LNCaP clone FGC (cell line): ENCODE results near the gene HOXA5.

Source experiments
- DNase-seq: peaks from one replicate; pipeline ENCODE4 v3.0.0-alpha.2; 2011; ENCODE audit warnings: low read depth
- H3K4me3 ChIP-seq: 2 replicates; pipeline ENCODE4 v1.5.1; 2011; ENCODE audit warnings: mild to moderate bottlenecking, low read depth, low read length, control low read depth
- TF ChIP-seq, protein P1 (sequence below): IDR thresholded peaks from 2 replicates; pipeline ENCODE4 v1.5.1; 2012; ENCODE audit warnings: mild to moderate bottlenecking; ENCODE audit not compliant: control insufficient read depth, insufficient read depth; ENCODE audit errors: extremely low read depth

Gene HOXA5

DNA sequence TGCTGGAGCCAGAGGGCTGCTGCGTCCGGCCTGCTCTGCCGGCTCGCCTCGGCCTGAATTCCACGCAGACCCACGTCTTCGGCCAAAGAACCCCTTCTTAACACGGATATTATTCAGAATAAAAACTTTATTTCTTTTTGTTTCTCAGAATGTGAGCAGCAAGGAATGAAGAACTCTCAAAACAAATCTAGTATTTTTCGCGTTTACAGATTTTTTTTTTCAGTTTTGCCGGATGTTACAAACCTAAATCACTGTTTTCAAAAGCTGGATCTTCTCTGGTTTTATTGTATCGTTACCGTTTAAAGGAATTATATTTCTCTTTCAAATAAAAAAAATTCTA is 36.6 kb downstream of the HOXA5 start:
- no peak overlapping the region for H3K4me3 ChIP-seq
- DNase-seq, result no peak
- TF ChIP-seq, protein P1, sequence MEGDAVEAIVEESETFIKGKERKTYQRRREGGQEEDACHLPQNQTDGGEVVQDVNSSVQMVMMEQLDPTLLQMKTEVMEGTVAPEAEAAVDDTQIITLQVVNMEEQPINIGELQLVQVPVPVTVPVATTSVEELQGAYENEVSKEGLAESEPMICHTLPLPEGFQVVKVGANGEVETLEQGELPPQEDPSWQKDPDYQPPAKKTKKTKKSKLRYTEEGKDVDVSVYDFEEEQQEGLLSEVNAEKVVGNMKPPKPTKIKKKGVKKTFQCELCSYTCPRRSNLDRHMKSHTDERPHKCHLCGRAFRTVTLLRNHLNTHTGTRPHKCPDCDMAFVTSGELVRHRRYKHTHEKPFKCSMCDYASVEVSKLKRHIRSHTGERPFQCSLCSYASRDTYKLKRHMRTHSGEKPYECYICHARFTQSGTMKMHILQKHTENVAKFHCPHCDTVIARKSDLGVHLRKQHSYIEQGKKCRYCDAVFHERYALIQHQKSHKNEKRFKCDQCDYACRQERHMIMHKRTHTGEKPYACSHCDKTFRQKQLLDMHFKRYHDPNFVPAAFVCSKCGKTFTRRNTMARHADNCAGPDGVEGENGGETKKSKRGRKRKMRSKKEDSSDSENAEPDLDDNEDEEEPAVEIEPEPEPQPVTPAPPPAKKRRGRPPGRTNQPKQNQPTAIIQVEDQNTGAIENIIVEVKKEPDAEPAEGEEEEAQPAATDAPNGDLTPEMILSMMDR, result no peak

DNA sequence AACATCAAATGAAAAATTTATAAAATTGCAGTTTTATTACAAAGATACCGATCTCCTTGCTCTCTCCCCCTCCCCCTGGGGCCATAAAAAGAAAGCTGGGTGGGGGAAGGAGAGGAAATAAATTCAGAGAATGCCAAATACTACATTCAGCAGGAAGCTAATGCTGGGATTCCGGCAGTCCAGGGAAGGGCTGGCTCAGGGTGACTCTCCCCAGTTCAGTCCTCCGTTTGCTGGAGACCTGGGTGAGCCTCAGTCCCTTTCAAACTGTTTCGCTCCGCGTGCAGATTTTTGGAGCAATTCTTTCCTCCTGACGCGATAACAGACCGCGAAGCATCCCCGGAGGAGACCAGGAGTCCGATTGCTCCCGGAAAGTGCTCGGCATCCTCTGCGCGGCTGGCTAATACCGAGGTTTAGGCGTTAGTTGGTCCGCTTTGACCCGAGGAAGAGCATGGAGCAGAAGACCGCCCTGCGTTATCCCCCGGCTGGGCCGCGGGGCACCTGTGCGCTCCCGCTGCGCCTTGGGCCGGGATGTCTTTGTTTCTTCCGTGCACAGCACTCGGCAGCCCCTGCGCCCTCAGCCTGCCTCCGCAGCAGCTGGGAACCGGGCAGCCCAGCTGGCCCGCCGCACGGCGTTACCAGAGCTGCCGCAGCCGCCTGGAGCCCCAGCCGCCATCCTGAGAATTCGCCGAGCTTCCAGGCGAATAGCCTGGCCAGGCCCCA is 37.1 kb downstream of the HOXA5 start:
- H3K4me3 ChIP-seq, result no peak overlapping the region
- DNase-seq, result no peak
- TF ChIP-seq, protein P1, result no peak

DNA sequence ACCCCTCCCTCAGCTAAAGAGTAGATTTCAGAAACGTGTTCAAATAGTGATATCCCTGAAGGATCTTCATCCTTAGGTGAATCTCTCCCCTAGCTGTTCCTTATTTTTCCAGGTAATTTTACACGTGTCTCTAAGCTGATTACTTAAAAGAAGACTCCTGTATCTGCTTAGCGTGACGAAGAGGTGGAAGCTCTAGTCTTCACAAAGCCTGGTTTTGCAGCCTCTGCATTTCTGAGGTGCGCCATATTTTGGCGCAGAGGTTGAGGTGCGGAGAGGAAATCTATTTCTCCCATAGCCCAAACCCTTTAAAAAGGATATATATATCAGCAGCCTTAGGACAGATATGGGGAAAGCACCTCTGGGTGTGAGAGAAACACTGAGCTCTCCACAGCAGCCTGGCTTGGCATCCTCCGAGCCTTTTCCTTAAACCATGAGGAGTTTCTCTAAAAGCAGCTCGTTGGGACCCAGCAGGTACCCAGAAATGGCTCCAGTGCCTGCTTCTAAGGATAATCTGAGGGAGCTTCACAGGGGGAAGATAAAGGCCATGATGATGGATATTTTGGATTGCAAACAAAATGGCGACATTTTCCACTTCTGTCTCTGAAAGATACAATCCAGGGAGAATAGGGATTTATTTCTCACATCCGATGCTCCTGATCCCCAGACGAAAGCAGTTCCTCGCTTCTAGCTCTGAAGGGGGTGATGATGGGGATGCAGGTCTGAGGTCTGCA is 38.0 kb downstream of the HOXA5 start:
- no peak for DNase-seq
- no peak overlapping the region for H3K4me3 ChIP-seq
- TF ChIP-seq, protein P1, result no peak

DNA sequence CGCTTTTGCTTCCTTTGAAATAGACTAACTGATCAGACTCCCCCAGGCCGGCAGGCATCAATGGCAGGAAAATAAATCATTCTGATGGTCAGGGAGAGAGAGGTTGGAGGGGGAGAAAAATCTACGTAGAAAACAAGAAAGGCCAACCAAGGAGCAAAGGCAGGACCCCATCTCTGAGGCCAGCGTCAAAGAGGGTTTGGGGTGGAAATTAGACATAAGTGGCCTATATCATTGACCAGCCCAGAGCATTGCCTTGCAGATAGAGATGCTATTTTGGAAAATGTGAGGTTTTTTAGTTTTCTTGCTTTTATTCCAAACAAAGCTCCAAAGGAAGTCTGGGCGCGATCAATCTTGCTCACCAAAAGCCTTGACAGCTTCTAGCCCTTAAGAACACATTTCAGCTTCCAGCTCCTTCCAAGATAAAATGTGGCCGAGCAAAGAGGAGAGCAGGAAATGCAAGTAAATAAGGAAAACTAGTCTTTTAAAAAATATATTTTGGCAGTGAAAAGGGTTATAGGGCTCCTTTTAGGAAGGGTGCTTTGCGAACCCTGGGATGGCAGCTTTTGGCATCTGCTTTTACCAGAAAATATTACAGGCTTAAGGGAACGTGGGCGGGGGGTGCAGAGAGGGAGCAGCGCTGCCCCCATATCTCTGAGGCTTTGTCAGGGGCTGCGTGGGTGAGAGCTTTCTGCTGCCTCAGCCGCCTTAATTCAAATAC is 39.0 kb downstream of the HOXA5 start:
- no peak for DNase-seq
- TF ChIP-seq, protein P1, result no peak
- no peak overlapping the region for H3K4me3 ChIP-seq

DNA sequence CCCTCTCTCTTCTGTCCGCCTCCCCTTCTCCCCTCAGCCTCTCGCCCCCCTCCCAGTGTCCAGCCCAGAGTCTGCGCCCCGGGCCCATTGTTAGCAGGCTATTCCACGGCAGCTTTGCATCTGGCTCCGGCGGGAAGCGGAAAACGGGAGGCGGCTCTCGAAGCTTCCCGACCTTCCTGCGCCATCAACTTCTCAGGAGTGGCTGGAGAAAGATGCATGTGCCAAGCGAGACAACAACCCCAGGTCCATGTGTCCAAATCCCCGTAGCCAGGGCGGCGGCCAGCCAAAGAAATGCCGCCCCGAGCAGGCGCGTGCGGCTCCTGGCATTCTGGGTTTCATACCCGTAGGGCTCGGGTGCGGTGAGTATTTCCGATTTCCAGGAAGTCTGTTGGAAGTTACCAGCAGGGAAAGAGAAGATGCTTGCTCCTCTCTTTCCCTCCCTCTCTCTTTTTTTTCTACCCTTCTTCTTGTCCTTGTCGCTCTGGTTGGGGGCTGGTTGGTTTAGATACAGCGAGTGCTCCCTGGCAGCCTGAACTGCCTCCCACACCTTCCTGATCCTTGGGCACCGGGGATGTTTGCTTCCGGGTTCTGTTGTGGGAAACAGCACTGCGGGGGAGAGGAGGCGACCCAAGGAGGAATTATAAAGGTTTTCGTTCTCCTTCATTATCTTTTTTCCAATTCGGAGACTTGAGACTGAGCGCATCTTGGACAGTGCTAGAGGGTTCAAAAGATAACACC is 39.8 kb downstream of the HOXA5 start:
- TF ChIP-seq, protein P1, result no peak

DNA sequence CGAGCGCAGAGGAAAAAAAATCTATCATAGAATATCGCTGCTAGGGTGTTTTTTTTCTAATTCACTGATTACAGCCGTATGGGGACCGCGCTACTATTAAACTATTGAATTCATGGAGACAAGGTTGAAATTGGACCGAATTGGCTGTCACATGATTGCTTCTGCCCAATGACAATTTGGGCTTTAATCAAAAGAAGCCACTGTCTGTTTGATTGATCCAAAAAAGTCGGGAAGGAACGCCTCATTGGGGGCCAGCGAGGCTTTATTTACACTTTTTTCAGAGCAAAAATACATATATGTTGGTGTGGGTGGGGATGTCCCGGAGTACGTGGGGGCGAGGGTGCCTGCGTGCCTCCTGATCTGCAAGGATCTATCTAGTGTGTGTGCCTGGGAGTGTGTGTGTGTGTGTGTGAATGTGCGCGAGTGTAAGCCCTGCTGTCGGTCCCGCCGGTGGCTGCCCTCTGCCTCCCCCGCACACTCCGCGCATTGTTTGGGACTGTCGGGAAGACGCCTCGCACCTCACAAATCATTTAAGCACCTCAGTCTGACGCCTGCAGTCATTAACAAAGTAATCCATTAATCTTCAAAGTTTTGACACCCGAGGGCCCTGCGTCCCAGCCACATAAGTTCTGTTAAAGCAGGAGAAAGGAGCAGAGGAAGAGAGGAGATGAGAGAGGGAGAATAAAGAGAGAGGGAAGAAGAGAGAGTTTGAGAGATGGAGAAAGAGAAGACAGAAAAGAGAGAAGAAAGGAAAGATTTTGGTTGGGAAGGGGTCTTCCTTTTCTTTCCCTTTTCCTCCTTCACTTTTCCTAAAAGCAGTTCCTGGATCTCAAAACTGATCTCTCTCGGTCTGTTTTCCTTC is 40.7 kb downstream of the HOXA5 start, which contains the start of gene HOXA2:
TSS of gene HOXA2 (minus strand) at position 103 of the 862 bp plus-strand sequence. CDS start 183 bp downstream, outside the sequence.
- TF ChIP-seq, protein P1, result no peak
- DNase-seq, result no peak
- no peak within 1 kb of the TSS for H3K4me3 ChIP-seq

More for the DNA sequence above, 39.8 kb downstream of the HOXA5 start:
- no peak overlapping the region for H3K4me3 ChIP-seq
- no peak for DNase-seq
